Naive thymus-derived CD4-positive, alpha-beta T cell (primary cell): Measurements from ENCODE around the gene IFT20. TPM values are rescaled to one million over a fixed set of nuclear protein-coding genes. Genes with fewer than 3 reads are reported as not detected.

Experiments used
- ATAC-seq: fragments of 150-1000 bp; cut with Tn5 transposase; 2 replicates; pipeline ENCODE4 v1.10.0; 2021; ENCODE audit warnings: mild to moderate bottlenecking, moderate library complexity
- CTCF ChIA-PET: fragments of 350-600 bp; sonication (Branson Sonifier 250); formaldehyde crosslinking; loops from one replicate; lab custom pipeline; 2021; ENCODE audit warnings: antibody characterized with exemption; lab: Charles Lee
- POLR2A ChIA-PET: fragments of 350-600 bp; sonication (Branson Sonifier 250); formaldehyde crosslinking; loops from one replicate; lab custom pipeline; 2021; ENCODE audit warnings: antibody characterized with exemption, inconsistent platforms; lab: Charles Lee
- DNase-seq, 9 donors: peaks; one replicate each; pipeline versions ENCODE4 v3.0.0 to v3.0.0-alpha.2; 2020 to 2022; ENCODE audit warnings: mixed read lengths in 1 of 9
- H3K27ac ChIP-seq: one replicate; pipeline ENCODE4 v1.7.0; 2013; ENCODE audit warnings: mild to moderate bottlenecking, low read depth, low read length, moderate library complexity
- H3K27me3 ChIP-seq, 2 donors: one replicate each; pipeline ENCODE4 v1.7.0; 2013; ENCODE audit warnings: low read length in 2 of 2, mild to moderate bottlenecking in 2 of 2, moderate library complexity in 2 of 2; ENCODE audit not compliant: control insufficient read depth in 2 of 2, insufficient read depth in 2 of 2
- H3K36me3 ChIP-seq, 3 experiments: 1 replicate in 2 of 3; 2 replicates in 1 of 3; pipeline ENCODE4 v1.7.0; 2013; ENCODE audit warnings: low read length in 3 of 3, mild to moderate bottlenecking in 3 of 3, moderate library complexity in 1 of 3; ENCODE audit not compliant: insufficient read depth in 3 of 3, control insufficient read depth in 2 of 3
- H3K4me1 ChIP-seq, 2 donors: one replicate each; pipeline ENCODE4 v1.7.0; 2013; ENCODE audit warnings: low read length in 2 of 2, mild to moderate bottlenecking in 2 of 2, moderate library complexity in 1 of 2; ENCODE audit not compliant: control insufficient read depth in 2 of 2, insufficient read depth in 2 of 2
- H3K4me3 ChIP-seq: 2 replicates; pipeline ENCODE4 v1.7.0; 2013; ENCODE audit warnings: mild to moderate bottlenecking, low read length
- H3K9me3 ChIP-seq, 3 experiments: 1 replicate in 2 of 3; 2 replicates in 1 of 3; pipeline ENCODE4 v1.7.0; 2013; ENCODE audit warnings: low read length in 3 of 3; ENCODE audit not compliant: control insufficient read depth in 2 of 3
- H3K27ac Mint-ChIP-seq, 9 donors: one replicate each; pipeline ENCODE4 v1.8.0; 2020 to 2022; ENCODE audit warnings: mixed read lengths in 9 of 9, mild to moderate bottlenecking in 8 of 9, moderate library complexity in 5 of 9, inconsistent platforms in 2 of 9
- H3K27me3 Mint-ChIP-seq, 5 donors: one replicate each; pipeline ENCODE4 v1.8.0; 2021 to 2022; ENCODE audit warnings: mixed read lengths in 5 of 5, mild to moderate bottlenecking in 1 of 5
- H3K36me3 Mint-ChIP-seq, 5 donors: one replicate each; pipeline ENCODE4 v1.8.0; 2020 to 2022; ENCODE audit warnings: mixed read lengths in 5 of 5, mild to moderate bottlenecking in 3 of 5, inconsistent platforms in 1 of 5
- H3K4me1 Mint-ChIP-seq, 7 donors: one replicate each; pipeline ENCODE4 v1.8.0; 2020 to 2022; ENCODE audit warnings: mixed read lengths in 7 of 7, mild to moderate bottlenecking in 3 of 7, inconsistent platforms in 1 of 7
- H3K4me3 Mint-ChIP-seq, 10 donors: one replicate each; pipeline ENCODE4 v1.8.0; 2020 to 2022; ENCODE audit warnings: mild to moderate bottlenecking in 10 of 10, mixed read lengths in 10 of 10, moderate library complexity in 6 of 10, inconsistent platforms in 2 of 10
- H3K9me3 Mint-ChIP-seq, 11 donors: one replicate each; pipeline ENCODE4 v1.8.0; 2020 to 2022; ENCODE audit warnings: mixed read lengths in 11 of 11, mild to moderate bottlenecking in 4 of 11, inconsistent platforms in 1 of 11, moderate library complexity in 1 of 11
- intact Hi-C, 2 donors: fragments of 100-400 bp; cut with micrococcal nuclease; formaldehyde crosslinking; loops; one replicate each; pipeline ENCODE4 v1.15.1; 2023
- polyA plus RNA-seq, 2 donors: library from polyadenylated mRNA; unstranded; fragments of 300-500 nt; fragmentation: Illumina TruSeq; gene quantifications; one replicate each; pipeline ENCODE4 v1.2.3, GENCODE V29; 2021
- total RNA-seq, 6 experiments: library from RNA in 5 of 6; stranded (reverse) in 5 of 6; gene quantifications; 1 replicate in 5 of 6; 2 replicates in 1 of 6; pipeline ENCODE4 v1.2.3 and lab custom pipeline; 2021 to 2026

IFT20 gene
- total and polyA plus RNA-seq, 7 experiments from 2014 or later = 24.7 to 56.2 (median 44.5) TPM

DNA sequence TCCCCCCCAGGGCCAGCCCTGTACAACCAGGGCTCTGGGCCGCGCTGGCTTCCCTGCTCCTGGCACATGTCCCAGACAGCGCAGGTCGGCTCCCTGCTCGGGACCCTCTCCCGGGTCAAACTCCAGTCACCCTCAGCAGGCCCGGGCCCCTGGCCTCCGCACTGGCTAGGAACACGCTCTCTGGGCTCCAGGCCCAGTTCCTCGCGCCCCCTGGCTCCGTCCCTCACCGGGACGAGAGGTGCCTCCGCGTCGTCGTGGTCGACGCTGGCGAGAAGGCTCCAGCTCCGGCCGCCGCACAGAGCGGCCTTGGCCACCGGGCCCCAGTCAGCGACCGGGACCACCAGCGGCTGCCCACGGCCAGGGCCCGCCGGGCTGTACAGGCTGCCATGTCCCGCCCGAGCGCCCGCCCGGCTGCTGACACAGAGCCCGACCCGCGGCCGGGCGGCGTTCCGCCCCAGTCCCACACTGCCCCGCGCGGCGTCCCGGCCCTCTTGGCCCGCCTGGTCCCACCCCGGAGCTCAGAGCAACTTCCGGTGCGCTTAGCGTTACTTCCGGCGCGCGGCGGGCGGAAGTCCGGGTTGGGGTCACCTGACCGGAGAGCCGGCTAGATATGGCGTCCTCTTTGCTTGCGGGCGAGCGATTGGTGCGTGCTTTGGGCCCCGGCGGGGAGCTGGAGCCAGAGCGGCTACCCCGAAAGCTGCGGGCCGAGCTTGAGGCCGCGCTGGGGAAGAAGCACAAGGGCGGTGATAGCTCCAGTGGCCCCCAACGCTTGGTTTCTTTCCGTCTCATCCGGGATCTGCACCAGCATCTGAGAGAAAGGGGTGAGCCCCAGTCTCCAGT is 22.0 kb upstream of the IFT20 start, which contains the start of gene POLDIP2:
Gene POLDIP2 (minus strand): TSS at position 467 of the 840 bp plus-strand sequence. CDS start 79 bp downstream, at position 388.
- H3K27me3 ChIP-seq = no peaks in the 10 kb centered on the region
- peaks cover 19 to 40% (median 29%) of the 10 kb centered on the region in 7 donors for H3K4me1 Mint-ChIP-seq
- no peaks in the 10 kb centered on the region for H3K27me3 Mint-ChIP-seq
- H3K4me3 ChIP-seq = peak within 1 kb of the TSS; percentile 80
- H3K4me1 ChIP-seq = peaks cover 17 to 21% of the 10 kb centered on the region in 2 donors
- H3K9me3 ChIP-seq = no peaks in the 10 kb centered on the region
- H3K36me3 ChIP-seq = peaks cover 19 to 57% (median 30%) of the 10 kb centered on the region in 3 experiments
- peak within 1 kb of the TSS; percentile 91 to 98 (median 94) for H3K4me3 Mint-ChIP-seq
- peak within 1 kb of the TSS; percentile 90 for H3K27ac ChIP-seq
- ChIA-PET POLR2A (interaction anchor here (0.6 to 4.8 kb wide), 23 partner anchors 9 to 794 kb away, joined by 3 to 75 read pairs (median 3); partner anchors contain the start of genes FLOT2, IFT20, PHF12 and SARM1), CTCF (interaction anchor here (1.2 to 3.3 kb wide), 2 partner anchors 22 to 60 kb away, joined by 4 to 14 read pairs; partner anchors contain the start of genes IFT20 and TNFAIP1)
- peak within 1 kb of the TSS; percentile 89 to 97 (median 94) for H3K27ac Mint-ChIP-seq
- intact Hi-C loops = loop anchor here (1.0 to 2.0 kb wide), 5 partner anchors 14 to 38 kb away; partner anchors contain the start of genes IFT20 (in 2 of the 2), SARM1 (in 2 of the 2), TMEM97 (in 2 of the 2) and TNFAIP1 (in 2 of the 2)
- H3K9me3 Mint-ChIP-seq = peaks cover 0 to 3% (median 0%) of the 10 kb centered on the region in 11 donors
- peaks cover 4 to 26% (median 12%) of the 10 kb centered on the region in 5 donors for H3K36me3 Mint-ChIP-seq
- DNase-seq (peak; percentile 94 to 97 (median 96)), ATAC-seq (peak; percentile 99)

- intact Hi-C loops = no loop called here
- Histone ChIP-seq H3K4me3 (no peak overlapping the region), H3K36me3 (peaks cover 20 to 96% (median 31%) of the 10 kb centered on the region in 3 experiments), H3K27me3 (no peaks in the 10 kb centered on the region), H3K4me1 (no peaks in the 10 kb centered on the region), H3K9me3 (no peaks in the 10 kb centered on the region), H3K27ac (no peak overlapping the region)
- no peaks in the 10 kb centered on the region for H3K9me3 Mint-ChIP-seq
- DNase-seq (no peak), ATAC-seq (no peak)
- peak overlapping the region in 2 of 9 donors; percentile 7 to 21 for H3K27ac Mint-ChIP-seq
- H3K36me3 Mint-ChIP-seq = peaks cover 4 to 30% (median 19%) of the 10 kb centered on the region in 5 donors
- peaks cover 0 to 5% (median 4%) of the 10 kb centered on the region in 7 donors for H3K4me1 Mint-ChIP-seq
- no peak overlapping the region for H3K4me3 Mint-ChIP-seq
- ChIA-PET POLR2A (no interaction called here), CTCF (interaction anchor here (0.7 to 1.2 kb wide), 2 partner anchors 14 to 598 kb away, joined by 3 to 4 read pairs; partner anchors contain the start of gene TNFAIP1)
- H3K27me3 Mint-ChIP-seq = no peaks in the 10 kb centered on the region
Measured at GRCh38 chr17:28350271-28350670, 15.0 kb upstream of the IFT20 start.

DNA sequence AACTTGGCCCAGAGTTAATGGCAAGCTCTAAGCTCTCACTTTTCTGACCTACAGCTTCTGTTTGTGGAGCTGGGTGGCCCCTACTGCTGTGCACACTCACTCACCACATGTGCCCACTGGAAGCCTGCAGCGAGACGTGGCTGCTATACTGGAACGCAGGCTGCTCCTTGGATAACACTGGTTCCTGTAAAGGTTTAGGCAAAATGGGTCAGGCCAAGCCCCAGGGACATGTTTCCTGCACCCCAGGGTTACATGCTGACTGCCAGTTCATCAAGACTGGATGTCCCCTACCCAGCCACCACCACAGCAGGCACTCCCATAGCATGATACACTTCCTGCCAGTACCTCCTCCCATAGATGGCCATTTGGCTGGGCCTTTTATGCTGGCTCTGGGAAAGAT is 13.7 kb upstream of the IFT20 start:
- Histone ChIP-seq H3K27ac (no peak overlapping the region), H3K9me3 (no peaks in the 10 kb centered on the region), H3K36me3 (peaks cover 20 to 99% (median 27%) of the 10 kb centered on the region in 3 experiments), H3K4me3 (no peak overlapping the region), H3K27me3 (no peaks in the 10 kb centered on the region), H3K4me1 (no peaks in the 10 kb centered on the region)
- intact Hi-C loops = no loop called here
- POLR2A ChIA-PET = interaction anchor here (1.3 to 3.0 kb wide), 2 partner anchors 8 to 13 kb away, joined by 8 to 15 read pairs; partner anchors contain the start of genes IFT20, POLDIP2 and TNFAIP1
- Mint-ChIP-seq H3K9me3 (no peaks in the 10 kb centered on the region), H3K36me3 (peaks cover 0 to 25% (median 19%) of the 10 kb centered on the region in 5 donors), H3K27me3 (no peaks in the 10 kb centered on the region), H3K4me3 (no peak overlapping the region), H3K27ac (peak overlapping the region in 1 of 9 donors; percentile 38), H3K4me1 (no peaks in the 10 kb centered on the region)
- no peak for ATAC-seq
- DNase-seq = no peak
- CTCF ChIA-PET = no interaction called here

GRCh38 chr17:28347261-28347891 is 12.1 kb upstream of the IFT20 start:
- Histone ChIP-seq H3K27ac (no peak overlapping the region), H3K4me3 (no peak overlapping the region), H3K9me3 (no peaks in the 10 kb centered on the region), H3K36me3 (peaks cover 15 to 97% (median 22%) of the 10 kb centered on the region in 3 experiments), H3K27me3 (no peaks in the 10 kb centered on the region), H3K4me1 (no peaks in the 10 kb centered on the region)
- DNase-seq (no peak), ATAC-seq (no peak)
- H3K4me1 Mint-ChIP-seq = peaks cover 0 to 4% (median 0%) of the 10 kb centered on the region in 7 donors
- H3K36me3 Mint-ChIP-seq = peaks cover 0 to 31% (median 19%) of the 10 kb centered on the region in 5 donors
- no peak overlapping the region for H3K4me3 Mint-ChIP-seq
- H3K27ac Mint-ChIP-seq = peak overlapping the region in 1 of 9 donors; percentile 2
- no peaks in the 10 kb centered on the region for H3K27me3 Mint-ChIP-seq
- POLR2A ChIA-PET = interaction anchor here (1.2 to 3.0 kb wide), 3 partner anchors 10 to 12 kb away, joined by 3 to 15 read pairs (median 8); partner anchors contain the start of genes IFT20, POLDIP2 and TNFAIP1
- H3K9me3 Mint-ChIP-seq = no peaks in the 10 kb centered on the region
- CTCF ChIA-PET = no interaction called here
- intact Hi-C loops = no loop called here

- CTCF ChIA-PET = no interaction called here
- POLR2A ChIA-PET = interaction anchor here (1.2 to 3.0 kb wide), 4 partner anchors 9 to 11 kb away, joined by 3 to 15 read pairs (median 6); partner anchors contain the start of genes IFT20, POLDIP2 and TNFAIP1
- H3K4me1 ChIP-seq = no peaks in the 10 kb centered on the region
- no peak overlapping the region for H3K4me3 Mint-ChIP-seq
- H3K27me3 Mint-ChIP-seq = no peaks in the 10 kb centered on the region
- no peaks in the 10 kb centered on the region for H3K9me3 Mint-ChIP-seq
- intact Hi-C loops = no loop called here
- peaks cover 4 to 36% (median 17%) of the 10 kb centered on the region in 5 donors for H3K36me3 Mint-ChIP-seq
- peak overlapping the region in 1 of 9 donors; percentile 45 for H3K27ac Mint-ChIP-seq
- H3K27me3 ChIP-seq = no peaks in the 10 kb centered on the region
- H3K4me1 Mint-ChIP-seq = peaks cover 0 to 4% (median 0%) of the 10 kb centered on the region in 7 donors
- no peak overlapping the region for H3K27ac ChIP-seq
- ATAC-seq (no peak), DNase-seq (no peak)
- no peaks in the 10 kb centered on the region for H3K9me3 ChIP-seq
- H3K36me3 ChIP-seq = peaks cover 16 to 98% (median 19%) of the 10 kb centered on the region in 3 experiments
- no peak overlapping the region for H3K4me3 ChIP-seq
Measured at GRCh38 chr17:28346746-28347246, 11.5 kb upstream of the IFT20 start.

GRCh38 chr17:28346199-28346580 is 10.9 kb upstream of the IFT20 start:
- intact Hi-C loops = no loop called here
- Histone ChIP-seq H3K27me3 (no peaks in the 10 kb centered on the region), H3K27ac (no peak overlapping the region), H3K4me1 (no peaks in the 10 kb centered on the region), H3K9me3 (no peaks in the 10 kb centered on the region), H3K4me3 (no peak overlapping the region), H3K36me3 (peaks cover 13 to 98% (median 21%) of the 10 kb centered on the region in 3 experiments)
- ChIA-PET CTCF (no interaction called here), POLR2A (interaction anchor here (0.9 to 1.8 kb wide), 3 partner anchors 10 to 11 kb away, joined by 3 to 8 read pairs (median 3); partner anchors contain the start of genes IFT20, POLDIP2 and TNFAIP1)
- no peaks in the 10 kb centered on the region for H3K27me3 Mint-ChIP-seq
- H3K9me3 Mint-ChIP-seq = no peaks in the 10 kb centered on the region
- H3K27ac Mint-ChIP-seq = peak overlapping the region in 3 of 9 donors; percentile 2 to 45 (median 5)
- H3K4me1 Mint-ChIP-seq = peaks cover 0 to 4% (median 0%) of the 10 kb centered on the region in 7 donors
- ATAC-seq (no peak), DNase-seq (no peak)
- H3K36me3 Mint-ChIP-seq = peaks cover 4 to 43% (median 11%) of the 10 kb centered on the region in 5 donors
- H3K4me3 Mint-ChIP-seq = no peak overlapping the region
